ENCODE measurements around the gene CPA5.

The CPA5 gene

GRCh38 chr7:130397051-130397757 lies 52.6 kb downstream of the CPA5 start:
- DNase-seq (ENCODE audit: low spot score) = no peak

GRCh38 chr7:130397758-130398073 lies 53.1 kb downstream of the CPA5 start:
- no peak for DNase-seq (ENCODE audit: low spot score)

- no peak for DNase-seq (ENCODE audit: low spot score)
These were observed 54.0 kb downstream of the CPA5 start for GRCh38 chr7:130398526-130399090.

GRCh38 chr7:130400120-130400572 lies 55.5 kb downstream of the CPA5 start:
- DNase-seq (ENCODE audit: low spot score) = no peak

- no peak for DNase-seq (ENCODE audit: low spot score)
These were observed 56.5 kb downstream of the CPA5 start for GRCh38 chr7:130401101-130401500.

- no peak for DNase-seq (ENCODE audit: low spot score)
These were observed 57.0 kb downstream of the CPA5 start for GRCh38 chr7:130401578-130401977.

- no peak for DNase-seq (ENCODE audit: low spot score)
These were observed 60.4 kb downstream of the CPA5 start for GRCh38 chr7:130405003-130405402.

- no peak for DNase-seq (ENCODE audit: low spot score)
These were observed 64.6 kb downstream of the CPA5 start for GRCh38 chr7:130409067-130409711.

GRCh38 chr7:130409712-130410072 lies 65.1 kb downstream of the CPA5 start:
- DNase-seq (ENCODE audit: low spot score) = no peak

GRCh38 chr7:130410868-130411541 lies 66.4 kb downstream of the CPA5 start:
- no peak for DNase-seq (ENCODE audit: low spot score)

- DNase-seq (ENCODE audit: low spot score) = no peak
These were observed 68.6 kb downstream of the CPA5 start for GRCh38 chr7:130413201-130413600.

- DNase-seq (ENCODE audit: low spot score) = no peak
These were observed 70.4 kb downstream of the CPA5 start for GRCh38 chr7:130415006-130415405.

- DNase-seq (ENCODE audit: low spot score) = no peak
These were observed 72.6 kb downstream of the CPA5 start for GRCh38 chr7:130417213-130417612.

- no peak for DNase-seq (ENCODE audit: low spot score)
These were observed 73.7 kb downstream of the CPA5 start for GRCh38 chr7:130418306-130418705.

All from left forelimb (tissue), 1 donor.